T-helper 1 cell treated with Interleukin-12 subunit alpha and Interleukin-12 subunit beta and Interleukin-4 antibody, amounts not matched to agents 30 ng/mL and 1 ng/mL, for 36 hours (primary cell): Measurements from ENCODE around the gene MACF1. TPM values are rescaled to one million over a fixed set of nuclear protein-coding genes. Genes with fewer than 3 reads are reported as not detected.
"Not testable (repeated sequence)": the region's sequence is repeated elsewhere in the genome, so short reads cannot be mapped to it uniquely, and the experiment has no call there.

ENCODE experiments used
- intact Hi-C: fragments of 100-400 bp; cut with micrococcal nuclease; formaldehyde crosslinking; loops from one replicate; pipeline ENCODE4 v1.15.1; 2024
- total RNA-seq: library from RNA; stranded (reverse); gene quantifications from 2 replicates; pipeline ENCODE4 v1.2.3, GENCODE V29; 2022

Gene MACF1
- total RNA-seq, 1 donor from 2014 or later = 405 TPM

DNA sequence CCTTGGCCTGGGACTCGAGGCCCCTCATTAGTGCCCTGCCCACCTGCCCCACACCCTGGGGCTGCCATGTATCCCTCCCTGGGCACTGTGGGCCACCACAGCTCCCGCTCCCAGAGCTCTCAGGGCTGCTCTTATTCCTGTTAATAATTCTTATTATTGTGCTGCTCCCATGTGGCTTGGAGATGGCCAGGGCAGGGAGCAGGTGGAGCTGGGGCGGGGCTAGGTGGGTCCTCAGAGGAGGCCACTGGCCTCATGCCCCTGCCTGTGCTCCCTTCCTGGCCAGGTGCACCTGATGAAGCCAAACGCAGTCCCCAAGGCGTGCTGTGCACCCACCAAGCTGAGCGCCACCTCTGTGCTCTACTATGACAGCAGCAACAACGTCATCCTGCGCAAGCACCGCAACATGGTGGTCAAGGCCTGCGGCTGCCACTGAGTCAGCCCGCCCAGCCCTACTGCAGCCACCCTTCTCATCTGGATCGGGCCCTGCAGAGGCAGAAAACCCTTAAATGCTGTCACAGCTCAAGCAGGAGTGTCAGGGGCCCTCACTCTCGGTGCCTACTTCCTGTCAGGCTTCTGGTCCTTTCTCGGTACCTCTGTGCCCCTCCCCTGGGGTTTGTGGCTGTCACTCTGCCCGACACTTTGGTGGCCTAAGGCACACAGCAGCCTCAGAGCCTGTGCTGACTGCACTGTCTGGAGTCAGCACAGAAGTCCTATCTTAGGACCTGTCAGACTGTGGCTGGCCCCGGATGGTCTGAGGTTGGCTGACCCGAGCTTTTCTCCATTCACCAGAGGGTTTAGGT, 321.1 kb downstream of the MACF1 start:
- intact Hi-C loops = no loop called here

DNA sequence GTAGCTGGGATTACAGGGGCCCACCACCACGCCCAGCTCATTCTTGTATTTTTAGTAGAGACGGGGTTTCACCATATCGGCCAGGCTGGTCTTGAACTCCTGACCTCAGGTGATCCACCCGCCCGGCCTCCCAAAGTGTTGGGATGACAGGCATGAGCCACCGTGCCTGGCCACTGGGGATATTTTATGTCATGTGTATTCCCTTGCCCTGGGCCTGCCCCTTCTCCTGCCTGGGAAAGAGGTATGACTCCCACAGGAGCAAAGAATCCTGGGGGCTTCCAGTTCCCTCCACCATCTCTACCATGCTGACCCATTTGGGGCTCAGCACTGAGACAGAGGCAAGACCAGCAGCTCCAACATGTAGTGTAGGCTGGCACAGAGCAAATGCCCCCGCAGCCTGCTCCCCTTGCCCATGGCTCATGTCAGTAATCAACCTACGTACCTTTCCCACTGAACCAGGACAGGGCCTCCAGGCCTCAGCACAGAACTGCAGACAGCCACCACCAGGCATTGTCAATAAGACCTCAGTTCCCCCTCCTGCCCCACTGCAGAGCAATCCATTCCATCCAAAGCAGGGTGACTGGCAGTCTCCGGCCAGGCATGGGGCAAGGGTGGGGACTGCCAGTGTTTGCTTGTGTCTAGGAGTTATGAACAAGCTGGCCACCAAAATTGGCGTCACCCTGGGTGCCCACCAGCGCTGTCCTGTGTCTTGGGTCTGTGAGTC, 322.1 kb downstream of the MACF1 start:
- intact Hi-C loops = no loop called here

DNA sequence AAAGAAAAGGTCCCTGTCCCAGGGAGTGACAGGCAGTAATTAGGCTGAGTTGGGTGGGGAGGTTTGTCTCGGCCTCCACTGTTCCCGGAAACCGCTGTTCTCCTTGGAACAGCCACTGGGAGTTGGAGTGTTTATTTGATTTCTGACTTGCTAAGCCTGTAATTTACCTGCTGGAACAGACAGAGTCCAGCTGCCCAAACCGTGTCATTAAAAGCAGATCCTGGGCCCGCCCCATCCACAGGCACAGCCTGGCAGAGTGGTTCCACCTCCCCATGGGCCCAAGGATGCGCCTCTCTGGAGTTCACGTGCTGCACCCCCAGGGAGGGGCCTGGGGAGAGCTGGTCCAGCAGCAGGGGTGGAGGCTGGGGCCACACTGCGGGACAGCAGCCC, 322.7 kb downstream of the MACF1 start:
- intact Hi-C loops = not testable (repeated sequence)

DNA sequence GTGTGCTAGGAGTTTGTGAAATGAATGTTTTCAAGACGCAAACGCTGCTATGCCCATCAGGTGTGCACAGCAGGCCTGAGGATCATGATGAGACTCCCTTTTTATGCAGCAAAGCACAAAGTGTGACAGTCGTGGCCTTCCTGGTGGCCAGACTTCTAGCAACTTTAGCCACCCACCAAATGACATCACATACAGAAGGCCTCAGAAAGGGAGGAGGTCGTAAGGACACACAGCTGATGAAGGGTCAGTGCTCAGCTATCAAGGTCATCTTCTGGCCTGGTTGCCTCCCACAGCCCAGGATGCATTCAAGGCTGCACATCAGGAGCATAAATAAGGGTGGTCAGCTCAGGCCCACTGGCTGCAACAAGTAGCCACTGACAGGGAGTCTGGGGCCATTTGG, 323.6 kb downstream of the MACF1 start:
- intact Hi-C loops = no loop called here

DNA sequence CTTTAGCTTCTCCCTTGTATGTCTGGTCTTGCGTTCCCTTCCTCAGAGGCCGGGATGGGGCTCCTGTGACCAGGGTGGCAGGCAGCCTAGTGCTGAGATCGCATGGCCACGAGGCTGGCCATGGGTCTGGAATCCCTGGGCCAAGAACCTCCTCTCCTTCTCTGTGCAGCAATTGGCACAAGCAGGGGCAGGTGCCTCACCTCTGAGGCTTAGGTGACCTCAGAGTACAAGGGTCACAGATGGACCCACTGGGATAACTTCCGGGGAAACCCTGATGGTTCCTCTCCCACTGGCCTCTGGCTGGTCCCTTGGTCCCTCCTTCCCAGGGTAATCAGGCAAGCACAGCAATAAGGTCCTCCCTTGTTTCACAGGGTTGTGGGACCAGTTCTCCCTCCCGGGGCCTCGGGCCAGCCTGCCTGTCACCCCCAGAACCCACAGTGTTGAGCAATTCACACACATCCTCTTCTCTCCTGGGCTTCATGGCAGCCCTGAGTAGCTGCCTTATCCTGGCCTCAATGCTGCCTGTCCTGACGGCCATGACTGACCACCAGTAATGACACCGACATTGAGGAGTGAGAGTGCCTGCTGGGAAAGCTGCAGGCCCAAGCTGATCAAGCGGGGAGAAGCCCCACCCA, 325.5 kb downstream of the MACF1 start:
- intact Hi-C loops = loop anchor here (10.0 kb wide), 1 partner anchor 45 kb away; no protein-coding TSS in a partner anchor

DNA sequence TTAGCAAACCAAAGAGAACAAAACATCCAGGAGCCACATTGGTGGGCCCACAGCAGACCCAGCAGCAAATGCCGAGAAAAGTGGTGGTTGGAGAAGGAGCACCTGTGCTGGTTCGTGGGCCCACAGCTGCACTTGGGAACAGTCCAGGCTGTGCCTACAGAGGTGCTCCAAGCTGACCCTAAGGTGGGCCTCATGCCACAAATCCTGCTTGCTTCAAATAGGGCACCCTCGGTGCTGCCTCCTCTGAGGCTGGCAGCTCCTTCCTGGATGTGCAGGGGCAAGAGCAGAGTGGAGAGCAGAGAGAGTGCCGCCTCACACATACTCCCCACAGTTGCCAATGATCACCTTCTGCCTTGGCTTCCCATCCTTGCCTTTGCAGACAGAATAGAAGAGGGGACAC, 327.0 kb downstream of the MACF1 start:
- intact Hi-C loops = loop anchor here (10.0 kb wide), 1 partner anchor 47 kb away; no protein-coding TSS in a partner anchor

DNA sequence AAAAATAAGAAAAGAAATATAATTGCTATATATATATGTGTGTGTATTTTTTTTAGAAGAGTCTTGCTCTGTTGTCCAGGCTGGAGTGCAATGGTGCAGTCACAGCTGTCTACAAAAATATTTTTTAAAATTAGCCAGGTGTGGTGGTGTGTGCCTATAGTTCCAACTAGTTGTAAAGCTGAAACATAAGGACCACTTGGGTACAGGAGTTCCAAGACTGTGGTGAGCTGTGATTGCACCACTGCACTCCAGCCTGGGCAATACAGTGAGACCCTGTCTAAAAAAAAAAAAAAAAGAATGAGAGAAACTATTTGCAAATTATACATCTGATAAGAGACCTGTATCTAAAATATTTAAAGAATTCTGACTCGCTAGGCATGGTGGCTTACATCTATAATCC, 328.9 kb downstream of the MACF1 start:
- intact Hi-C loops = loop anchor here (10.0 kb wide), 1 partner anchor 49 kb away; no protein-coding TSS in a partner anchor

Other genes with a start within 250 kb of the MACF1 start
- gene AKIRIN1, start 213.4 kb upstream of the MACF1 start, total RNA-seq = 72.0 and 74.0 TPM in 2 replicates
- 131 and 139 TPM in 2 replicates for gene NDUFS5, start 178.3 kb upstream of the MACF1 start, total RNA-seq